OCI-LY3 (cell line): ENCODE data around the gene TACC2.
"Not testable (repeated sequence)": the region's sequence is repeated elsewhere in the genome, so short reads cannot be mapped to it uniquely, and the experiment has no call there.

Experiments used
- EZH2phosphoT487 ChIP-seq: fragments of 200-600 bp; shearing (Covaris generic); IDR thresholded peaks from 2 replicates; pipeline ENCODE4 v1.6.1; 2018; ENCODE audit warnings: antibody characterized with exemption, mixed run types, low read depth
- TF ChIP-seq, protein P1 (sequence below): fragments of 200-600, 300-600 bp; sonication (generic); IDR thresholded peaks from 2 replicates; pipeline ENCODE4 v1.5.1; 2014; ENCODE audit warnings: antibody characterized with exemption, low read length, low read depth

DNA sequence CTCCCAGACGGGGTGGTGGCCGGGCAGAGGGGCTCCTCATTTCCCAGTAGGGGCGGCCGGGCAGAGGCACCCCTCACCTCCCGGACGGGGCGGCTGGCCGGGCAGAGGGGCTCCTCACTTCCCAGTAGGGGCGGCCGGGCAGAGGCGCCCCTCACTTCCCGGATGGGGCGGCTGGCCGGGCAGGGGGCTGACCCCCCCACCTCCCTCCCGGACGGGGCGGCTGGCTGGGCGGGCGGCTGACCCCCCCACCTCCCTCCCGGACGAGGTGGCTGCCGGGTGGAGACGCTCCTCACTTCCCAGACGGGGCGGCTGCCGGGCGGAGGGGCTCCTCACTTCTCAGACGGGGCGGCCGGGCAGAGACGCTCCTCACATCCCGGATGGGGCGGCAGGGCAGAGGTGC, 214.2 kb downstream of the TACC2 start:
- TF ChIP-seq, protein P1, sequence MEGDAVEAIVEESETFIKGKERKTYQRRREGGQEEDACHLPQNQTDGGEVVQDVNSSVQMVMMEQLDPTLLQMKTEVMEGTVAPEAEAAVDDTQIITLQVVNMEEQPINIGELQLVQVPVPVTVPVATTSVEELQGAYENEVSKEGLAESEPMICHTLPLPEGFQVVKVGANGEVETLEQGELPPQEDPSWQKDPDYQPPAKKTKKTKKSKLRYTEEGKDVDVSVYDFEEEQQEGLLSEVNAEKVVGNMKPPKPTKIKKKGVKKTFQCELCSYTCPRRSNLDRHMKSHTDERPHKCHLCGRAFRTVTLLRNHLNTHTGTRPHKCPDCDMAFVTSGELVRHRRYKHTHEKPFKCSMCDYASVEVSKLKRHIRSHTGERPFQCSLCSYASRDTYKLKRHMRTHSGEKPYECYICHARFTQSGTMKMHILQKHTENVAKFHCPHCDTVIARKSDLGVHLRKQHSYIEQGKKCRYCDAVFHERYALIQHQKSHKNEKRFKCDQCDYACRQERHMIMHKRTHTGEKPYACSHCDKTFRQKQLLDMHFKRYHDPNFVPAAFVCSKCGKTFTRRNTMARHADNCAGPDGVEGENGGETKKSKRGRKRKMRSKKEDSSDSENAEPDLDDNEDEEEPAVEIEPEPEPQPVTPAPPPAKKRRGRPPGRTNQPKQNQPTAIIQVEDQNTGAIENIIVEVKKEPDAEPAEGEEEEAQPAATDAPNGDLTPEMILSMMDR = not testable (repeated sequence)
- TF ChIP-seq EZH2phosphoT487 = not testable (repeated sequence)
